HCT116 (cell line): ENCODE data around the gene PITPNC1. TPM values are rescaled to one million over a fixed set of nuclear protein-coding genes. Genes with fewer than 3 reads are reported as not detected.

ENCODE experiments used
- ATAC-seq: fragments of 200-7000 bp; cut with Tn5 transposase; 2 replicates; pipeline ENCODE4 v1.9.1; 2020; ENCODE audit warnings: mild to moderate bottlenecking, moderate library complexity
- BruUV-seq: library from RNA; stranded (reverse); fragments of 400-500 nt; replicated peaks from 2 replicates; lab custom pipeline; 2021; lab: Mats Ljungman, UMichigan
- CTCF ChIA-PET: fragments of 300-600 bp; sonication (Branson Sonifier 250); formaldehyde crosslinking; loops from one replicate; lab custom pipeline; 2021; ENCODE audit warnings: antibody characterized with exemption; lab: Charles Lee
- POLR2A ChIA-PET: fragments of 300-600, 350-600 bp; sonication (Branson Sonifier 250); formaldehyde crosslinking; loops from one replicate; lab custom pipeline; 2021; ENCODE audit warnings: antibody characterized with exemption; lab: Charles Lee
- RAD21 ChIA-PET, 2 experiments: fragments of 300-600 bp; sonication (Branson Sonifier 250); formaldehyde crosslinking; loops; one replicate each; lab custom pipeline; 2023; ENCODE audit warnings: low total read pairs in 2 of 2; ENCODE audit not compliant: uncharacterized antibody in 2 of 2, unreplicated experiment in 2 of 2, low non-redundant PET in 1 of 2; lab: Charles Lee
- DNase-seq: peaks from one replicate; pipeline ENCODE4 v3.0.0-alpha.2; 2010; ENCODE audit warnings: low read depth, low spot score
- H2AFZ ChIP-seq: fragments of 200-600 bp; shearing (Covaris generic), sonication (generic); 2 replicates; pipeline ENCODE4 v1.6.1; 2017; ENCODE audit warnings: low read depth, mixed run types, mixed read lengths, antibody characterized with exemption, low read length; ENCODE audit not compliant: poor library complexity, severe bottlenecking
- H3K27ac ChIP-seq: 2 replicates; pipeline ENCODE4 v1.5.1; 2012; ENCODE audit warnings: low read depth, low read length
- H3K27me3 ChIP-seq: fragments of 200-600 bp; sonication (generic); 2 replicates; pipeline ENCODE4 v1.6.1; 2016; ENCODE audit warnings: mixed run types, low read length, mixed read lengths; ENCODE audit not compliant: insufficient read depth
- H3K36me3 ChIP-seq, 2 experiments: fragments of 200-500 bp in 1 of 2; fragments of 200-600 bp in 1 of 2; sonication (Bioruptor generic) in 1 of 2; sonication (generic) in 1 of 2; 2 replicates each; pipeline versions ENCODE4 v1.5.1 to v1.6.1; 2014 to 2016; ENCODE audit warnings: low read length in 2 of 2, inconsistent platforms in 1 of 2, mixed read lengths in 1 of 2, mixed run types in 1 of 2; ENCODE audit not compliant: insufficient read depth in 2 of 2, control insufficient read depth in 1 of 2
- H3K4me1 ChIP-seq, 2 experiments: fragments of 200-600 bp in 1 of 2; sonication (generic) in 1 of 2; 2 replicates each; pipeline versions ENCODE4 v1.5.1 to v1.6.1; 2012 to 2017; ENCODE audit warnings: low read length in 2 of 2, inconsistent platforms in 1 of 2, mild to moderate bottlenecking in 1 of 2, mixed read lengths in 1 of 2, mixed run types in 1 of 2, moderate library complexity in 1 of 2; ENCODE audit not compliant: insufficient read depth in 2 of 2, control insufficient read depth in 1 of 2
- H3K4me2 ChIP-seq: fragments of 200-600 bp; sonication (generic); 2 replicates; pipeline ENCODE4 v1.6.1; 2017; ENCODE audit warnings: mixed run types, low read length, mixed read lengths
- H3K4me3 ChIP-seq, 2 experiments: fragments of 200-600 bp in 1 of 2; sonication (generic) in 1 of 2; replicated peaks in 1 of 2; 2 replicates each; pipeline ENCODE4 v1.5.1; 2011 to 2016; ENCODE audit warnings: low read length in 2 of 2, control low read depth in 1 of 2, low read depth in 1 of 2, mild to moderate bottlenecking in 1 of 2, mixed read lengths in 1 of 2, mixed run types in 1 of 2
- H3K79me2 ChIP-seq: fragments of 200-600 bp; sonication (generic); 2 replicates; pipeline ENCODE4 v1.6.1; 2017; ENCODE audit warnings: mild to moderate bottlenecking, mixed run types, low read length, moderate library complexity, mixed read lengths; ENCODE audit not compliant: insufficient read depth
- H3K9ac ChIP-seq: fragments of 200-600 bp; sonication (generic); 2 replicates; pipeline ENCODE4 v1.6.1; 2016; ENCODE audit warnings: low read length, mixed read lengths
- H3K9me2 ChIP-seq: fragments of 200-600 bp; sonication (generic), shearing (Covaris generic); 2 replicates; pipeline ENCODE4 v1.6.1; 2017; ENCODE audit warnings: mixed run types, mild to moderate bottlenecking, moderate library complexity; ENCODE audit not compliant: insufficient read depth
- H3K9me3 ChIP-seq, 2 experiments: fragments of 200-500 bp in 1 of 2; fragments of 200-600 bp in 1 of 2; sonication (Bioruptor generic) in 1 of 2; sonication (generic) in 1 of 2; 2 replicates each; pipeline ENCODE4 v1.6.1; 2014 to 2017; ENCODE audit warnings: low read length in 2 of 2, mixed read lengths in 2 of 2, inconsistent platforms in 1 of 2, low read depth in 1 of 2, mild to moderate bottlenecking in 1 of 2, mixed run types in 1 of 2, moderate library complexity in 1 of 2; ENCODE audit not compliant: control insufficient read depth in 1 of 2, insufficient read depth in 1 of 2
- H4K20me1 ChIP-seq: fragments of 200-600 bp; sonication (generic), shearing (Covaris generic); 2 replicates; pipeline ENCODE4 v1.6.1; 2017; ENCODE audit warnings: mixed run types, mild to moderate bottlenecking, moderate library complexity; ENCODE audit not compliant: insufficient read depth
- CBX3 ChIP-seq: IDR thresholded peaks from 2 replicates; pipeline ENCODE4 v1.6.1; 2012; ENCODE audit warnings: low read depth
- CEBPB ChIP-seq: IDR thresholded peaks from 2 replicates; pipeline ENCODE4 v1.6.1; 2012; ENCODE audit warnings: low read depth
- ELF1 ChIP-seq: IDR thresholded peaks from 2 replicates; pipeline ENCODE4 v1.6.1; 2012; ENCODE audit warnings: low read depth, borderline replicate concordance
- EZH2 ChIP-seq: fragments of 200-600 bp; sonication (generic); IDR thresholded peaks from 2 replicates; pipeline ENCODE4 v1.6.1; 2017; ENCODE audit warnings: antibody characterized with exemption, mixed run types
- EZH2phosphoT487 ChIP-seq: fragments of 200-600 bp; IDR thresholded peaks from 2 replicates; pipeline ENCODE4 v1.6.1; 2018; ENCODE audit warnings: antibody characterized with exemption, borderline replicate concordance
- FOSL1 ChIP-seq: IDR thresholded peaks from 2 replicates; pipeline ENCODE4 v1.6.1; 2012; ENCODE audit warnings: low read depth
- JUND ChIP-seq: IDR thresholded peaks from 2 replicates; pipeline ENCODE4 v1.6.1; 2012
- MAX ChIP-seq: IDR thresholded peaks from 2 replicates; pipeline ENCODE4 v1.6.1; 2012
- POLR2A ChIP-seq: IDR thresholded peaks from 2 replicates; pipeline ENCODE4 v1.7.0; 2011; ENCODE audit warnings: borderline replicate concordance; ENCODE audit not compliant: insufficient read depth, insufficient read length; ENCODE audit errors: extremely low read depth
- POLR2AphosphoS5 ChIP-seq: IDR thresholded peaks from 2 replicates; pipeline ENCODE4 v1.6.1; 2011; ENCODE audit warnings: mild to moderate bottlenecking, low read depth, low read length, moderate library complexity
- SIN3A ChIP-seq: IDR thresholded peaks from 2 replicates; pipeline ENCODE4 v1.6.1; 2012; ENCODE audit warnings: low read depth
- SP1 ChIP-seq: IDR thresholded peaks from 2 replicates; pipeline ENCODE4 v1.6.1; 2012; ENCODE audit warnings: low read depth
- SRF ChIP-seq: IDR thresholded peaks from 2 replicates; pipeline ENCODE4 v1.6.1; 2012; ENCODE audit warnings: low read depth
- YY1 ChIP-seq: IDR thresholded peaks from 2 replicates; pipeline ENCODE4 v1.6.1; 2011; ENCODE audit warnings: low read length, low read depth, moderate library complexity, mild to moderate bottlenecking; ENCODE audit not compliant: insufficient replicate concordance; ENCODE audit errors: extremely low read depth
- ZBTB33 ChIP-seq: IDR thresholded peaks from 2 replicates; pipeline ENCODE4 v1.6.1; 2011; ENCODE audit warnings: mild to moderate bottlenecking, low read length, moderate library complexity; ENCODE audit not compliant: insufficient replicate concordance; ENCODE audit errors: extremely low read depth
- ZFX ChIP-seq: fragments of 450-650 bp; IDR thresholded peaks from 2 replicates; pipeline ENCODE4 v1.6.1; 2017
- ZNF274 ChIP-seq: fragments of 200-500 bp; sonication (Bioruptor generic); IDR thresholded peaks from 2 replicates; pipeline ENCODE4 v1.6.1; 2014; ENCODE audit warnings: mild to moderate bottlenecking, low read depth, low read length, inconsistent platforms
- intact Hi-C: fragments of 100-400 bp; cut with micrococcal nuclease; formaldehyde crosslinking; loops from 2 replicates; pipeline ENCODE4 v1.10.0; 2022
- total RNA-seq: library from RNA; stranded (reverse); gene quantifications from one replicate; pipeline ENCODE4 v1.2.1, GENCODE V29; 2021; ENCODE audit not compliant: unreplicated experiment
- TF ChIP-seq, protein P1 (sequence below), 3 experiments: fragments of 200-600 bp in 1 of 3; sonication (generic) in 1 of 3; IDR thresholded peaks in 2 of 3; conservative IDR thresholded peaks in 1 of 3; 2 replicates each; pipeline ENCODE4 v1.5.1; 2012 to 2017; ENCODE audit warnings: low read depth in 2 of 3, low read length in 2 of 3, antibody characterized with exemption in 1 of 3, borderline replicate concordance in 1 of 3, control low read depth in 1 of 3, mild to moderate bottlenecking in 1 of 3, mixed read lengths in 1 of 3, mixed run types in 1 of 3, moderate library complexity in 1 of 3; ENCODE audit not compliant: insufficient read depth in 1 of 3
- TF ChIP-seq, protein P2 (sequence below): IDR thresholded peaks from 2 replicates; pipeline ENCODE4 v1.6.1; 2012
- TF ChIP-seq, protein P3 (sequence below): IDR thresholded peaks from 2 replicates; pipeline ENCODE4 v1.6.1; 2012; ENCODE audit warnings: low read depth

Gene PITPNC1
- total RNA-seq, 1 experiment from 2014 or later = 41.9 TPM

- H3K9ac ChIP-seq = peak overlapping the region; percentile 86
- POLR2A ChIA-PET = interaction anchor here (1.6 to 1.9 kb wide), 2 partner anchors 11 to 46 kb away, joined by 6 read pairs; partner anchors contain the start of gene PSMD12
- CTCF ChIA-PET = interaction anchor here (0.6 to 4.7 kb wide), 10 partner anchors 15 to 318 kb away, joined by 3 to 41 read pairs (median 5); no protein-coding TSS in a partner anchor
- no peaks in the 10 kb centered on the region for H3K9me3 ChIP-seq
- peak overlapping the region; percentile 59 for H2AFZ ChIP-seq
- RAD21 ChIA-PET = interaction anchor here in 1 of 2 experiments (0.6 to 0.7 kb wide), 2 partner anchors 9 to 402 kb away, joined by 3 read pairs; no protein-coding TSS in a partner anchor
- no peaks in the 10 kb centered on the region for H4K20me1 ChIP-seq
- H3K4me2 ChIP-seq = peak overlapping the region; percentile 97
- no peak for ATAC-seq
- peak overlapping the region; percentile 66 to 89 for H3K4me3 ChIP-seq
- no peaks in the 10 kb centered on the region for H3K36me3 ChIP-seq
- peaks cover 26 to 49% of the 10 kb centered on the region in 2 experiments for H3K4me1 ChIP-seq
- peak overlapping the region; percentile 73; the same call in 1 of the 2 replicates for H3K27ac ChIP-seq
- DNase-seq = no peak
- intact Hi-C loops = loop anchor here (5.0 kb wide), 2 partner anchors 46 to 451 kb away; partner anchors contain the start of gene BPTF
- H3K9me2 ChIP-seq = no peaks in the 10 kb centered on the region
- BruUV-seq = TSS peak; percentile 37
- H3K27me3 ChIP-seq = no peaks in the 10 kb centered on the region
- TF ChIP-seq FOSL1 = no peak
- TF ChIP-seq POLR2A = no peak
- TF ChIP-seq, protein P1, sequence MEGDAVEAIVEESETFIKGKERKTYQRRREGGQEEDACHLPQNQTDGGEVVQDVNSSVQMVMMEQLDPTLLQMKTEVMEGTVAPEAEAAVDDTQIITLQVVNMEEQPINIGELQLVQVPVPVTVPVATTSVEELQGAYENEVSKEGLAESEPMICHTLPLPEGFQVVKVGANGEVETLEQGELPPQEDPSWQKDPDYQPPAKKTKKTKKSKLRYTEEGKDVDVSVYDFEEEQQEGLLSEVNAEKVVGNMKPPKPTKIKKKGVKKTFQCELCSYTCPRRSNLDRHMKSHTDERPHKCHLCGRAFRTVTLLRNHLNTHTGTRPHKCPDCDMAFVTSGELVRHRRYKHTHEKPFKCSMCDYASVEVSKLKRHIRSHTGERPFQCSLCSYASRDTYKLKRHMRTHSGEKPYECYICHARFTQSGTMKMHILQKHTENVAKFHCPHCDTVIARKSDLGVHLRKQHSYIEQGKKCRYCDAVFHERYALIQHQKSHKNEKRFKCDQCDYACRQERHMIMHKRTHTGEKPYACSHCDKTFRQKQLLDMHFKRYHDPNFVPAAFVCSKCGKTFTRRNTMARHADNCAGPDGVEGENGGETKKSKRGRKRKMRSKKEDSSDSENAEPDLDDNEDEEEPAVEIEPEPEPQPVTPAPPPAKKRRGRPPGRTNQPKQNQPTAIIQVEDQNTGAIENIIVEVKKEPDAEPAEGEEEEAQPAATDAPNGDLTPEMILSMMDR (IDR thresholded peaks at IDR 0.05 in 2 of 3, conservative IDR thresholded peaks at IDR 0.05 in 1 of 3; ENCODE audit: borderline replicate concordance in 1 of 3, insufficient read depth in 1 of 3, low read depth in 2 of 3, low read length in 2 of 3) = no peak
- TF ChIP-seq POLR2AphosphoS5 = no peak
- TF ChIP-seq MAX = no peak
- TF ChIP-seq CEBPB = no peak
- no peak for TF ChIP-seq ELF1
- TF ChIP-seq, protein P2, sequence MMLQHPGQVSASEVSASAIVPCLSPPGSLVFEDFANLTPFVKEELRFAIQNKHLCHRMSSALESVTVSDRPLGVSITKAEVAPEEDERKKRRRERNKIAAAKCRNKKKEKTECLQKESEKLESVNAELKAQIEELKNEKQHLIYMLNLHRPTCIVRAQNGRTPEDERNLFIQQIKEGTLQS = no peak
- TF ChIP-seq EZH2phosphoT487 = no peak
- TF ChIP-seq JUND = no peak
- no peak for TF ChIP-seq CBX3
- no peak for TF ChIP-seq ZBTB33
- TF ChIP-seq YY1 = no peak
- TF ChIP-seq SP1 = no peak
- TF ChIP-seq SIN3A = no peak
- TF ChIP-seq ZFX = no peak
- no peak for TF ChIP-seq EZH2
- TF ChIP-seq, protein P3, sequence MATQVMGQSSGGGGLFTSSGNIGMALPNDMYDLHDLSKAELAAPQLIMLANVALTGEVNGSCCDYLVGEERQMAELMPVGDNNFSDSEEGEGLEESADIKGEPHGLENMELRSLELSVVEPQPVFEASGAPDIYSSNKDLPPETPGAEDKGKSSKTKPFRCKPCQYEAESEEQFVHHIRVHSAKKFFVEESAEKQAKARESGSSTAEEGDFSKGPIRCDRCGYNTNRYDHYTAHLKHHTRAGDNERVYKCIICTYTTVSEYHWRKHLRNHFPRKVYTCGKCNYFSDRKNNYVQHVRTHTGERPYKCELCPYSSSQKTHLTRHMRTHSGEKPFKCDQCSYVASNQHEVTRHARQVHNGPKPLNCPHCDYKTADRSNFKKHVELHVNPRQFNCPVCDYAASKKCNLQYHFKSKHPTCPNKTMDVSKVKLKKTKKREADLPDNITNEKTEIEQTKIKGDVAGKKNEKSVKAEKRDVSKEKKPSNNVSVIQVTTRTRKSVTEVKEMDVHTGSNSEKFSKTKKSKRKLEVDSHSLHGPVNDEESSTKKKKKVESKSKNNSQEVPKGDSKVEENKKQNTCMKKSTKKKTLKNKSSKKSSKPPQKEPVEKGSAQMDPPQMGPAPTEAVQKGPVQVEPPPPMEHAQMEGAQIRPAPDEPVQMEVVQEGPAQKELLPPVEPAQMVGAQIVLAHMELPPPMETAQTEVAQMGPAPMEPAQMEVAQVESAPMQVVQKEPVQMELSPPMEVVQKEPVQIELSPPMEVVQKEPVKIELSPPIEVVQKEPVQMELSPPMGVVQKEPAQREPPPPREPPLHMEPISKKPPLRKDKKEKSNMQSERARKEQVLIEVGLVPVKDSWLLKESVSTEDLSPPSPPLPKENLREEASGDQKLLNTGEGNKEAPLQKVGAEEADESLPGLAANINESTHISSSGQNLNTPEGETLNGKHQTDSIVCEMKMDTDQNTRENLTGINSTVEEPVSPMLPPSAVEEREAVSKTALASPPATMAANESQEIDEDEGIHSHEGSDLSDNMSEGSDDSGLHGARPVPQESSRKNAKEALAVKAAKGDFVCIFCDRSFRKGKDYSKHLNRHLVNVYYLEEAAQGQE = no peak
- TF ChIP-seq ZNF274 = no peak
- TF ChIP-seq SRF = no peak
- H3K79me2 ChIP-seq = peaks cover 21% of the 10 kb centered on the region; the same call in 1 of the 2 replicates
Measured at GRCh38 chr17:67376415-67376736, 705 bp upstream of the PITPNC1 start.
